GM18867 (cell line): ENCODE measurements around the gene MBD5.

Experiments
- ATAC-seq: cut with Tn5 transposase; IDR thresholded peaks from one replicate; pipeline ENCODE4 v1.9.1; 2021; ENCODE audit warnings: mild to moderate bottlenecking, moderate library complexity; ENCODE audit not compliant: unreplicated experiment

Gene MBD5

DNA sequence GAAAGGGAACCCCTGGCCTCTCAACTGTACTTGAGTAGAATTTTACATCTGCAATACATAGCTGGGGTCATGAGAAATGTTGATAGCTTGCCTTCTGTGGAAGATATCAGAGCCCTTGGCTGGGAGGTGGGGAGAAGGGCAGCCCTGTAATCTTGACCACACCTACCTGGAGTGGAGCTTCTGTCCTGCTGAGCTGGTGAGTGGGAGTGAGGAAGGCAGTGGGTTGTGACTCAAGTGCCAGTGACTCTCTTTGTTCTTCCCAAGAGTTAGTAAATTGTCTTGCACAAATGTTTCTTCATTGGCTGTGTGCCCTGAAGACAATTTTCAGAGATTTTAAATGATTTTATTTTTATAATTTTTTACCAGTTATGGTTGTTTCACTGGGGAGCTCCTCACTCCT, 277.3 kb downstream of the MBD5 start:
- no peak for ATAC-seq

DNA sequence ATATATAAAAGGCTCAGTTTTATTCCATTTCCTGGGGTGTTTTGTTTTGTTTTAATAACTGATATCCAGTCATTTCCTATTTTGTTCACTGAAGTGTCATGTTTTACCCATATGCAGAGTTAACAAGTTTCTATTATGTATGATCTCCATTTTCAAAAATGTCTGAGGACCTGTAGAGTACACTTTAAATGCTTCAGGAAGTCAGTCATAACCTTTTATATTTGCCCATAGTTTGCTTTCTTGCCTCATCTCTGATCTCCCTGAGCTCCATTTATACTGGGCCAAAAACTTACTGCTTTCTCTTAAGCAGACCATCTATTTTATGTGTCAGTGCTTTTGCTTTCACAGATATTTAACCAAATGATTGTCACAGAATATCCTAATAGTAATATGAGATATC, 278.7 kb downstream of the MBD5 start:
- ATAC-seq, result no peak

DNA sequence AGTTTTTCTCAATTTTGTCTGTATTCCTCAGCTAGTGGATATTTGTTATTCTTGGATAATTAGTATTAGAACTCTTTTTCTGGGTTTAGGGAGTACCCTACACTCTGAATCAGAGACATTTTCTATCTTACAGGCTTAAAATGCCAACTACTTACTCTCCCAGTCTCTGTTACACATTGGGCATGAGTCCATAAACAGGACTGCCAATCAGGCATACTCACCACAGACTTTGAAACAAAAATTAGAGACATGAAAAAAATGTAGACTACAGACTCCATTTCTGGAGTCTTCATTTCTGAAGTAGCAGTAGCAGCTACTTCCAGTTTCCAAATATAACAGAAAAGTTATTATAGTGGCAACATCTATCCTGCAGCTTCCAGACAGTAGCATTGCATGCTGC, 279.7 kb downstream of the MBD5 start:
- ATAC-seq, result no peak

DNA sequence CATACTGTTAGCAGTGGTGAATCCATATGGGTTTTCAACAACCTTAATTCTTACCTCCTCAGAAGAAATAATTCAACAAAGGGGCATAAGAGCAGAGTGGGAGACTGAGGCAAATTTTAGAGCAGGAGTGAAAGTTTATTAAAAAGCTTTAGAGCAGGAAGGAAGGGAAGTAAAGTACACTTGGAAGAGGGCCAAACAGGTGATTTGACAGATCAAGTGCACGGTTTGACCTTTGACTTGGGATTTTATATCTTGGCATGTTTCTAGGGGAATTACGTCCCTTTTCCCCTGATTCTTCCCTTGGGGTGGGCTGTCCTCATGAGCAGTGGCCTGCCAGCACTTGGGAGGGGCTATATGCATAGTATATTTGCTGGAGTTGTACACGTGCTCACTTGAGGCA, 280.5 kb downstream of the MBD5 start:
- no peak for ATAC-seq

DNA sequence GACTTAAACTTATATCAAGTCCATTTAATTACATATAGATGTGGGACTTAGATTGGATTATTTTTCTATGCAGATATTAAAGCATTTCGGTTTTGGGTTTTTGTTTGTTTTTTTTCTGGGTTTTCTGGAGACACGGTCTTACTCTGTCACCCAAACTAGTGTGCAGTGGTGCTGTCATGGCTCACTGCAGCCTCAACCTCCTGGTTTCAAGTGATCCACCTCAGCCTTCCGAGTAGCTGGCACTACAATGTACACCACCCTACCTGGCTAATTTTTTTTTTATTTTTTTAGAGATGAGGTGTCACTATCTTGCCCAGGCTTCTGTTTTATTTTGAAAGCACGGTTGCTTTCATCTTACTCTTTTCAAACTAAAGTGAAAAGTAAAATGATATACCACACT, 281.6 kb downstream of the MBD5 start:
- no peak for ATAC-seq

DNA sequence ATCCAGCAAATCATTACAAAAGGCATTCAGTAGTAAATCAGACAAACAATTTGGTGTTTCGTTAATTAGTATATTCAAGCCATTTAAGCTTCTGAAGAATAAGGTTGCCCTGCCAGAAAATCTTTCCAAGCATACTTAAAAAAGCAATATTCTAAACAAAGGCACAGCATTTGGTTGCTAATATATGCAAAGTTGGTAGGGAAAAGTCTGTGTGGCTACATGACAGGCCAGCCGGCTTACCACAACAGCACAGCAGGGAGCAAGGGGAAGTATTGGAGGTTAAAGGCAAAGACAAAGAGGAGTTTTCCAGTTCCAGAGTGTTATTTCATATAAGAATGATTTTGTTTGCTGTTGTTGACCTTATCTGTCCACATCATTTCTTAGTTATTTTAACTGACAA, 282.3 kb downstream of the MBD5 start:
- no peak for ATAC-seq

DNA sequence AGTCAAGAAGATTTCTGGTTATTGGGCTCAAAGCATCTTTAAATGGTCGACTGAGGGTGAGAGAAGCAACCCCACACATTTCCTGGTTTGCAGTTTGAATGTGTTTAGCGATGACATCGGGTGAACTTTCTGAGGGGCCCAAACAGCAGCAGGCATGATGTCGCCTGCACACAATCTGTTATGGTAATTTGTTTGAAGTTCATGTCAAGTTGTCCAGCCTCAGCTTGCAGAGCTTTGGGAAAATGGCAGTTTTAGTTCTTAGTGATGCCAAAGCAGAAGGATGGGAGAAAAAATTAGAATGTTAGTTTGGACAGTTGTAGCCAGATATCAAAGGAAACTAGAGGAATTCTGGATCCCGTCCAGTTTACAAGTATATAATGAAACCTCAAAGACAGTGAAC, 284.6 kb downstream of the MBD5 start:
- ATAC-seq, result no peak

DNA sequence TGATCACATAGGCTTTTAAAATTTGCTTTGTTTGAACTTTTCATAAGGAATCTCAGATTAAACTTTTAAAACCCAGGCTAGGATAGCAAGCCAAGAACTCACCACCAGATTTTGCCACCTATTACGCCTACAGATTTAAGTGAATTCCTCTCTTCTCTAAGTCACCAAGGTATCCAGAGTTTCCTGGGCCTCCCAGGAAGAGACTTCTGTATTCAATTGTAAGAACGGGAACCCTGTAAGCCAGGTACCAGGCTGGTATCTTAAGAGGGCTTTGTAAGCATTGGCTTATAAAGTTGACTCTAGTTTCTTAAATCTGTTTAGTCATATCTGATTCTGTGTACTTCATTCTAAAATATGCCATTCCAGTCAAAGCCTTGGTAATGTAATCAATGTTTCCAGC, 285.1 kb downstream of the MBD5 start:
- no peak for ATAC-seq

DNA sequence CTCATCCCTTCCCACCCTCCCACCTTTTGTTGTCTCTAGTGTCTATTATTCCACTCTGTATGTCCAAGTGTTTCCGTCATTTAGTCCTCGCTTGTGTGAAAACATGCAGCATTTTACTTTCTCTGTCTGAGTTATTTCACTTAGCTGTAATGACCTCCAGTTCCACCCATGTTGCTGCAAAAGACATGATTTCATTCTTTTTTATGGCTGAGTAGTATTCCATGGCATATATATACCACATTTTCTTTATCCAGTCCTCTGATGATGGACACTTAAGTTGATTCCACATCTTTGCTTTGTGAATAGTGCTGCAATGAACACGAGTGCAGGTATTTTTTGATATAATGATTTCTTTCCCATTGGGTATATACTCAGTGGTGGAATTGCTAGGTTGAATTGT, 296.7 kb downstream of the MBD5 start:
- ATAC-seq, result no peak

DNA sequence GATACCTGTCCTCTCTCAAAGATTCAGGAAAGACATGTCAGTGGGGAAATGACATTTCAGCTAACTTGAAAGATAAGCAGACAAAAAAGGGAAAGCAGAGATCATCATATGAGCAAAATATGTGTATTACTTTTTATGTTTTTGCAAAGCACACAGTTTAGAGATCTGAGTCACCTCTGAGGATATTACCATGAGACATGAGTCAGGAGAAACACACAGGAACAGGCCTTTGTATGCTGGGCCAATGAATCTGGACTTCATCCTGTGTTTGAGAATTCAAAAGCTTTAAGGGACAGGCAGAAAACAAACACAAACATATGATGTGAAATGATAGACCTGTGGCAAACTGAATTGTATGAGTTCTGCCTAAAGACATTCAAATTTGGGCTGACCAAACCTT, 317.6 kb downstream of the MBD5 start:
- no peak for ATAC-seq

DNA sequence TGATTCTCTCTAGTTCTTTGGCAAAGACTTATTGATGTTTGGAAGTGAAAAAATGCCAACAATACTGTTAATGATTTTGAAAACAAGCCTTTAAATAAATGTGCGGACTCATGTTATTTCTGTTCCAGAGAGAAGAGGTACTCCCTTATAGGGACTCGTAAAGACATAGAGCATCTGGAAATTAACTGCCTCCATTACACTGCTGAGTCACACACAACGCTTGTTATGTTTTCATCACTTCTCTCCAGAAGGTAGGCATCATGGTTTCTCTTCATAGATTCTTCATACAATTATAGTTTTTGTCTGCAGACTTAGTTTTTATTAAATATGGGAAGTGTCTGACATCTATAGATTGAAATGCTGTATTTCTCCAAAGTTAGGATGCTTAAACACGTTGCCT, 321.2 kb downstream of the MBD5 start:
- no peak for ATAC-seq

DNA sequence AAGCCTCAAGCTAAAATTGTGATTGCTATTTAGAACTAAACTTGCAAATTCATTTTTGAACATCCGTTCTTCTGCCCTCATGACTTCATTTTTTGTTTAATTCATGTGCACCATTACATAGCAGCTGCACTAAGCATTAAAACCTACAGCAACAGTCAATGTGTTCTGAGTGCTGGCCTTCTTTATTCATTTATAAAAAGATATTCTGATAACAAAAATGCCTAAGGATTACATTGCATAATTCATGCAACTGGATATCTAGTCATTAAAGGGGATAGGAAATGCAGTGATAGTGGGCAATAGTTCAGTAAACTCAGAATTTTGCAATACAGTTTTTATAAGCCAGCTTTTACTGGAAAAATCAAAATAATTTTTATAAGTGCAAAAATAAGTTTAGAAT, 329.3 kb downstream of the MBD5 start:
- ATAC-seq, result no peak

DNA sequence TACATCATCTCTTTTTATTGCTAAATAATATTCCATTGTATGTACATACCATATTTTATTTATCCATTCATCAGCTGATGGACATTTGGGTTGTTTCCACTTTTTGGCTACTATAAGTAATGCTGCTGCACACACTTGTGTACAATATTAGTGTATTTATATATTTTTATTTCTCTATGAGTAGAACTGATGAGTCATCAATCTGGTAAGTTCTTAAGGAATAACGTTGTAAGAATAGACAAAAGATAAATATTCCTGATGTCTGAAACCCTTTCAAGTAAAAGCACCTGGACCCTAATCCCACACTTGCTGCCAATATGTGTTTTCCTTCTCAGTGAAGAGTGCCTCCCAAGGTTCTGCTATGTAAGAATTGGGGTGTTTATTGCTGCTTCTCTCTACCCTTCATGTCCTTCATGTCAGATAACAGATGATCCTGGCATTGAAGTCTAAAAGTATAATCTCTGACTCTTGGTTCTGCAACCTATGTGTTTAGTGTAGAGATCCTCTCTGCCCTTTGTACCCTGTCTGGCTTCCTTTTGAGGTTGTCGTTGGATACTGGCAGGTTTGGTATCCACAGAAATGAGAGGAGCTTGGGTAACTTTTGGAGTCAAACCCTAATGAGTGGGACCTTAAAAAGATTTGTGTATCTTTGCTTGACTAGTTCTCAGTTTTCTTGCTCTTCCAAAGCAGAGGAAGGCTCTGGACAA, 330.7 kb downstream of the MBD5 start:
- no peak for ATAC-seq

DNA sequence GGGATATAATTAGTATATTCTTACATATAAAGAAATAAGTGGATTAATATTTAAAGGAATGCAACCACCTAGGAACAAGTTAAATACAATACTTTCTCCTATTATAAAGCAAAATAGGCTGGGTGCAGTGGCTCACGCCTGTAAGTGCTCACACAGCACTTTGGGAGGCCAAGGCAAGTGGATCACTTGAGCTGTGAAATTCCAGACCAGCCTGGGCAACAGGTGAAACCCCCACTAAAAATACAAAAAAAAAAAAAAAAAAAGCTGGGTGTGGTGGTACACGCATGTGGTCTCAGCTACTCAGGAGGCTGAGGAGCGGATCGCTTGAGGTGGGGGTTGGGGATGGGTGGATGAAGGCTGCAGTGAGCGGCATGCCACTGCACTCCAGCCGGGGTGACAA, 337.5 kb downstream of the MBD5 start:
- ATAC-seq, result no peak

DNA sequence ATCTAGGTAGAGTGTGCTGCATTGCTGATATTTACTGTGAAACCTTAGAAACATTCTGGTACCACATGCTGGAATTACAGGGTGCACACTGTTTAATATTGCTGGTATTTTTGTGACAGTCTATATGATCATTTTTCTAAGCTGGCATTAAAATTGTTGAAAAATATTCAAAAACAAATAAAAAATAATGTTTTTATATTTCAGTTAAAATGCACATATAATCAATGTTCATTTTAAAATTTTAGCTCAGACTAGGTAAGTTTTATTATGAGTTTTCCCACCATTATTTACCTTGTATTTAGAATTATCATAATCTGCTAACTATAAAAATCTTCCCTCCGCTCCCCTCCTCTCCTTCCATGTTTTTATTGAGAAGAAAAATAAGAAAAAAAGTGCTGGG, 339.8 kb downstream of the MBD5 start:
- ATAC-seq, result no peak

DNA sequence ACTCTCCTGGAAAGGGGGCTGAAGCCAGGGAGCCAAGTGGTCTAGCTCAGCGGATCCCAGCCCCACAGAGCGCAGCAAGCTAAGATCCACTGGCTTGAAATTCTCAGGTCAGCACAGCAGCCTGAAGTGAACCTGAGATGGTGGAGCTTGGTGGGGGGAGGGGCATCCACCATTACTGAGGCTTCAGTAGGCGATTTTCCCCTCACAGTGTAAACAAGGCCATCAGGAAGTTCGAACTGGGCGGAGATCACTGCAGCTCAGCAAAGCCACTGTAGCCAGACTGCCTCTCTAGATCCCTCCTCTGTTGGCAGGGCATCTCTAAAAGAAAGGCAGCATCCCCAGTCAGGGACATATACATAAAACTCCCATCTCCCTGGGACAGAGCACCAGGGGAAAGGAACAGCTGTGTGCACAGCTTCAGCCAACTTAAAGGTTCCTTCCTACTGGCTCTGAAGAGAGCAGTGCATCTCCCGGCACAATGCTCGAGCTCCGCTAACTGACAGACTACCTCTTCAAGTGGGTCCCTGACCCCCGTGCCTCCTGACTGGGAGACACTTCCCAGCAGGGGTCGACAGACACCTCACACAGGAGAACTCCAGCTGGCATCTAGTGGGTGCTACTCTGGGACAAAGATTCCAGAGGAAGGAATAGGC, 341.4 kb downstream of the MBD5 start:
- ATAC-seq, result no peak

DNA sequence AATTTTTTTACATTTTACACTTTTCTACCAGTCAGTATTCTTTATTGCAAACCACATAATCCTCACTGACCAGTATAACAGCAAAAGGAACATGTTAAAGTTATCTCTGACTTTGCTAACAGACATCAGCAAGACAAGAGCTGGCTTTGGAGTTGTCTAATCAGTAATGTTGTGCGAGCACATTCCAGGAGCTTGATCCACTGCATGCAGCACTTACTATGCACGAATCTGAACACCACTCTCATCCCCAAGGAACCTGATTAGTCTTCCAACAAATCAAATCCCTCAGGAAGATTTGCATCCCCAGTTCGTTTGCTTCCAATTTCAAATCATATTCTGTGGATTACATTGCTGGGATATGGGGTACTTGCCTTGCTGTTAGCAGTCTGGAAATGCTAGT, 354.3 kb downstream of the MBD5 start:
- ATAC-seq, result no peak

DNA sequence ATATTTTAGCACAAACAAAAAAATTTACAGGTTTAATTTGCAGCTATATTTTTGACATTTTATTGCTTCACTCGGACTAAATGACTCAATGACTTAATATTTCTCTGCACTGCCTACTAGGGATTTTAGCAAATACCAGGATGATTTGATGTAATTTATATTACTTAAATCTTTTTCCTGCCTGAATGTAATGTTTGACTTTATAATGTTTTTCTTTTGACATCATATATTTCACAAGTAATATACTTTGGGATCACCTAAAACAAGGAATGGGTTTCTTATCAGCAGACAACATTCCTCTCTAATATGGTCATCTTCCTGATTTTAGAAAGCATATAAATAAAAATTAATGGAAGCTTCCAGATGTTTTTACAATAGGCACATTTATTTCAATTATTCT, 370.4 kb downstream of the MBD5 start:
- ATAC-seq, result no peak

DNA sequence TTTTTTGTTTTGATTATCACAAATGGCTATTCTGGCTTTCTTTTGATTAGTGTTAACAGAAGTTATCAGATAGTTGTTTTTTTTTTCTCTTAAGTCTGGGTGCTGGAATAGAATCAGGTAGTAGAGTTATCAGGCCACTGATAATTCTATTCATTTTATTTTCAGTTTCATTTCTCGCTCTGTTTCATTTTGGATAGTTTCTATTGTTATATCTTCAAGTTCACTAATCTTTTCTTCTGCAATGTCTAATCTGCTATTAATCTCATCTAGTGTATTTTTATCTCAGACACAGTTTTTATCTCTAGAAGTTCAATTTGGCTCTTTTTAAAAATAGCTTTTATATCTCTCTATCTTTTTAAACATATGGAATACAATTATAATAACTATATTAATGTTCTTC, 381.9 kb downstream of the MBD5 start:
- ATAC-seq, result no peak

DNA sequence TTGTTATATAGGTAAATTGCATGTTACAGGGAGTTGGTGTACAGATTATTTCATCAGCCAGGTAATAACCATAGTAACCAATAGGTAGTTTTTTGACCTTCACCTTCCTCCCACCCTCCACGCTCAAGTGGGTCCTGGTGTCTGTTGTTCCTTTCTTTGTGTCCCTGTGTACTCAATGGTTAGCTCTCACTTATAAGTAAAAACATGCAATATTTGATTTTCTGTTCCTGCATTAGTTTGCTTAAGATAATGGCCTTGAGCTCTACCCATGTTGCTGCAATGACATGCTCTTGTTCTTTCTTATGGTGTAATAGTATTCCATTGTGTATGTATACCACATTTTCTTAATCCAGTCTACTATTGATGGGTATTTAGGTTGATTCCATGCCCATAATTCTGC, 390.0 kb downstream of the MBD5 start:
- ATAC-seq, result no peak

DNA sequence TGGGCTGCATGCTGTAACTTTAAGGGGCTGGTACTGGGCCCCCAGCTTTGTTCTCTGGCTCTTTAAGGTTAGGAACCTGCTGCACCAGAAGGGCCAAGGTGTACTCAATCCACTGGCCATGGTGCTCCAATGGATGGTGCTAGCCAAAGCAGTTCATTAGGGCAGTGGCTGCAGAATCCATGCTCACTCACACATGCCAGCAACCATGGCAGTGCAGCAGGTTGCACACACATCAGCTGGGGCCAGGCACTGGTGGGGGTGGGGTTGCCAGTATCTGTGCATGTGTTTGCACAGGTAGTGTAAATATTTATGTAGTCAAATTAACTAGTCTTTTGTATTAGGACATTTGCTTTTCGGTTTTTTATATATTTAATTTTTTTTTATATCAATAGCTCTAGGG, 395.4 kb downstream of the MBD5 start:
- ATAC-seq, result no peak

DNA sequence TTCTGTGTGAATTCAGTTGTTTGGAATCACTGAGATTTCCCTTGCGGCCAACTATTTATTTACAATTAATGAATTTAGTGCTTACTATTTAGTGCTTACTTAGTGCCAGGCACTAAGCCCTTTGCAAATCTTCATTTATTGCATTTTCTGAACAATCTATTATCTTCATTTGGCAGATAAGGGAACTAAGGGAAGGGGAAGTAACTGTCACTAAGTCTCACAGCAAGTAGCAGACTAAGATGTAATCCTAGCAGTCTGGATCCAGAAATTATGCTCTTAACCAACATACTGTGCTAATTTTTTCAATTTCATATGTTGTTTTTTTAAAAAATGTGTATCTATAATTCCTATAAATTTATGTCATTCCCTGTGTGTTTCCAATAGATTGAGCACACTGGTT, 409.2 kb downstream of the MBD5 start:
- no peak for ATAC-seq

DNA sequence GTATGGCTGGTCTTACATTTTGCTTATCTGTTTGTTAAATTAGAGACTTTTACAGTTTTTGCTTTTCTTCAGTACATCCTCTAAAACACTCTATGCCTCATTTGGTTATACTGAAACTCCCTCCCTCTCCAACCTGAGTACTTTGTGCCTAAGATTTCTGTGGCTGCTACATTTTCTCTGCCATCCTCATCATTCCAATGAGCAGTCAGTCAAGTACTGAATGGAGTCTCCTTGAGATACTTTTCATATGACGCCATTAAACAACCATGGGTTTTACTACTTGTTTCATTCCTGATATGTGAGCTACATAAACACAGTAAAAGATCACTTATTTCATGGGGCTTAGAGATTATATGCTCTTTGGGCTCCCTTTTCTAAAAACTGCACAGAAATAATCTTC, 427.0 kb downstream of the MBD5 start:
- no peak for ATAC-seq
